Inflammatory macrophage treated with lipopolysaccharide for 4 hours (primary cell): ENCODE results near the gene OSGIN1.
"Not testable (repeated sequence)": the region's sequence is repeated elsewhere in the genome, so short reads cannot be mapped to it uniquely, and the experiment has no call there.

Experiments used
- DNase-seq: peaks from one replicate; pipeline ENCODE4 v3.0.0-alpha.2; 2020

The OSGIN1 gene

DNA sequence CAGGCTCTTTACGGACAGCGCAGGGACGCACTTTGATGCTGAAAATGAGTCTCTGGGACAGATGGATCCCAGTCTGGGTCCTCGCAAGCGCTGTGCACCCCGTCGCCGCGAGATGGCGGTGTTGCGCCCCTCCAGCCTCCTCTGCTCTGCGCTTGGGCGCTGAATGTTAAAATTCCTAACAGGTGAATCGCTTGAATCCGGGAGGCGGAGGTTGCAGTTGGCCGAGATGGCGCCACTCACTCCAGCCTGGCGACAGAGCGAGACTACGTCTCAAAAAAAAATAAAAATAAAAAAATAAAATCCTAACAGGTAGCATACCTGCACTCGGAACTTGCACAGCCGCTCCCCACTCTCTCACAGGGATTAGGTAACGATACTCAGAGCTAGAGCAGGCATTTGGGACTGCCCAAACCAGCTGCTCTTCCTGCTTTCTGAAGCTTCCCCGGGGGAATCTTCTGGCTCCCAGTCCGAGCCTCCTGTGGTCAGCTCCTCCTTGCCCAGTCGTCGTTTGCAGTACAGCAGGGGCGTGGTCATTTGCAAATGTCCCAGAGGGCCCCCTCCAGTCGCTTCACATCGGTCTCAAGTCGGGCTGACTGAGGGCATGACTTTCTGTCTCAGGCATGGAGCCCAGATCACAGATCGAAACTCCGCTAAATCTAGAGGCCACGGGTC, 26.2 kb upstream of the OSGIN1 start:
- peak; percentile 27 for DNase-seq

DNA sequence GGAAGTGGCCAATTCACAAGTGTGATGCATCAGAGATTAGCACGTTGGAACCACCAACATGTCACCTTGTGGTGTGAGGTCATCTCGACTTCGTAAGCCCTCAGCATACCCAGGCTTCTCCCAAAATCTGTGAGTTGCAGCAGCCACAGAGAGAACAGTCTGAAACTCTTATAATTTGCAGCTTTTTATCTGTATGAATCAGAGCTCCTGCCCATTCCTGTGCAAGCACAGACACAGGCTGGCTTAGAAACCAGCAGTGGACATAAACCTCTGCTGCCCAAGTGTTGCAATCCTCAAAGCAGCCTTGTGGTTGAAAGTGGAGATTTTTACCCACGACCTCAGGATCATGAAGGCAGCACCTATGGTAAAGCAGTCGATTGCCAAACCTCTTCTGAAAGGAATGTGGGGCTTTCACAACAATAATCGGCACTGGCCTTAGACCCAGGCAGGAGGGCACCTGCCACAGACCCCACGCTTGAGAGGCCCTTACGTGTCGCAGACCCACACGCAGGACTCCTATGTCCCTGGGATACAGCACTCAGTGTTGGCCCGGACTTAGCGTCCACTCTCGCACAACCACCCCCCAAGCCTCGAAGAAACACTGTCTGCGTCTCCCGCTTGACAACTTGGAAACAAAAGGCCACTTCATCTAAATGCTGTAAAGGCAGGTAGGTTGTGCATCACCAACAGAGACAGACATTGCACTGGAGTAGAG, 24.5 kb upstream of the OSGIN1 start:
- no peak for DNase-seq

DNA sequence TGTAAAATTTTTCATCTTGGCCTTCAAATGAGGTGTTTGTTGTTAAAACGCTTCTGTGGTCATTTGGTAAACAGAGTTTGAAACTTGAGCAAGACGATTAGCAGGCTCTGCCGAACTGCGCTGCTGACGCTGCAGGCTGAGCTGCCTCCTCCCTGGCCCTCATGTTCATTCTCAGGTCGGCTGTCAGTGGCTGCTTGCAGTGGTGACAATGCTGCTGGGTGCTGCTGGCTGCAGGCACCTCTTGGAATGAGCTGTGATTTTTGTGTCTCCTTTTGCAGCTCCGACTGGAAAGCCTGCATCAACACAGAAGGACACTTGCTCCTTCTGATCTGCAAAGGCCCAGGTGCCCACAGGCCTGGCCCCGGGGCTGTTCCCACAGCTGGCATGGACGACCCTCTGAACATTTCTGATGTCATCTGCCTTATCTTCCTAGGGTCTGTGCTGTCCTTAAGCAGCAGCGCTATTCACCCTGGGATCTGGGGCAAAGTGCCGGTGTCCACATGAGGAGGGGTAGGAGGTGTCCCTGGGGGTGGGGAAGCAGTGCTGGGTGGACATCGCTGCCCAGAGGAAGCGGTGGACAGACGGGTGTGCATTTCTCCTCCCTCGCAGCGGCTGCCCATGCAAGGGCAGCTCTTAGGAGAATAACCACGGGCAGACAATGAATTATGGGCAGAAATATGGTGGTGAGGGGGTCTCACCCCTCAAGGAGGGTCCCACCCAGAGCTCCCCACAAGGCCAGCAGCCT, 23.1 kb upstream of the OSGIN1 start:
- no peak for DNase-seq

DNA sequence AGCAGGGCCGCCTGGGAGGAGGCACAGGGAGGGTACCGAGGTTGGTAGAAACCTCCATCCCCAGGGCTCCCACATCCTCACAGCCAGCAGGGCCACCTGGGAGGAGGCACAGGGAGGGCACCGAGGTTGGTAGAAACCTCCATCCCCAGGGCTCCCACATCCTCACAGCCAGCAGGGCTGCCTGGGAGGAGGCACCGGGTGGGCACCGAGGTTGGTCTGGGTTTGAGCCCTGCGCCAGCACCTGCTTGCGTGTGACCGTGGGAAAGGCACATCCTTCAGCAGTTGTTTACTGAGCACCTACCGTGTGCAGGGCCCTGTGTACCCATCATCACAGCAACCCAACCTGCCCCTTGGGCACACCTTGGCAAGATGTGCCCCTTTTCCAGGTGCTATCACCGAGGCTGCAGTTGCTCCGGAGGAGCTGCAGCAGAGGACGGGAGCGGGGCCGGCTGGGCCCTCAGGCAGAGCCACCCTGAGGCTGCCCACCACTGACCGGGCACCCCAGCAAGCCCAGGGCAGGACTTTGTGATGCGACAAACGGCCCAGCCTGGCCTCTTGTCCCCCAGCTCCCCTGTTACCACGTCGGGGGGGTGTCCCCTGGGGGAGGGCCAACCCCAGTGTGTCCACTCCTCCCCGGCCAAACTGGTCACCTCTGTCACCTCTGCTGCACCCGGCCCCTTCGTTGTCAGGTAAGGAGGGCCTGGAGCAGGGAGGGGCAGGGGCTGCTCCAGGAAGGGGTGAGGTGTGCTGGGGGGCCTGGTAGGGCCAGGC, 22.1 kb upstream of the OSGIN1 start:
- no peak for DNase-seq

DNA sequence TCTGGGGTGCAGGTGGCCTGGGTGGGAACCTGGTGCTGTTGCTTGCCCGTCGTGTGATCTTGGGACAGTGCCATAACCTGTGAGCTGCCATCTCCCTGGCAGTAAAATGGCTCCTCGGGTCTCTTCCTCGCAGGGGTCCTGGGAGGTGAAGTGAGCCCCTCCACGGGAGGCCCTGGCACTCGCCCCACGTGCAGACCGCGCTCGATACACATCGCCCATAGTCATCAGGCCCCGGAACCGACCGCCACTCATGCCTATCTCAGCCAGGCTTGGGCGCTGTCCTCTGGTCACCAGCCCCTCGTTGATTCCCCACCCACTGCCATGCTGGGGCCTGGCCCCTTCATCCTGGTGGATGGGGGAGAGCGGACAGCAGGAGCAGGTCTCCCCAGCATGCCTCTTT, 21.5 kb upstream of the OSGIN1 start:
- no peak for DNase-seq

DNA sequence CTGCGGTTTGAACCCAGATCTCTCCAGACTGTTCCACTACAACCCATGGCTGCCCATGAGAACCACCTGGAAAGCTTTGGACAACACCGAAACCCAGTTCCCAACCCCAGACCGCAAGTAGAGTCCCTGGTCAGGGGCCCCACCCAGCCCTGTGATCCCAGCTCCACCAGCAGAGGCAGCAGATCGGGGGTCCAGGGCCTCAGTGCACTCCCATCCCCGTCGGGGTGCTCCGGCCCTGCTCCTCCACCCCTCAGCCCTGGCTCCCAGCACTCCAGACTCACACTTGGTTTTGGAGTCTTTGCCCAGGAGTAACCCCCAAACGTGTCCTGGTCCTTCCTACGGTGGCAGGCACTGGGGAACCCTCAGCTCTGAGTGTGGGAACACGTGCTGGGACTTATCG, 20.7 kb upstream of the OSGIN1 start:
- DNase-seq, result no peak

DNA sequence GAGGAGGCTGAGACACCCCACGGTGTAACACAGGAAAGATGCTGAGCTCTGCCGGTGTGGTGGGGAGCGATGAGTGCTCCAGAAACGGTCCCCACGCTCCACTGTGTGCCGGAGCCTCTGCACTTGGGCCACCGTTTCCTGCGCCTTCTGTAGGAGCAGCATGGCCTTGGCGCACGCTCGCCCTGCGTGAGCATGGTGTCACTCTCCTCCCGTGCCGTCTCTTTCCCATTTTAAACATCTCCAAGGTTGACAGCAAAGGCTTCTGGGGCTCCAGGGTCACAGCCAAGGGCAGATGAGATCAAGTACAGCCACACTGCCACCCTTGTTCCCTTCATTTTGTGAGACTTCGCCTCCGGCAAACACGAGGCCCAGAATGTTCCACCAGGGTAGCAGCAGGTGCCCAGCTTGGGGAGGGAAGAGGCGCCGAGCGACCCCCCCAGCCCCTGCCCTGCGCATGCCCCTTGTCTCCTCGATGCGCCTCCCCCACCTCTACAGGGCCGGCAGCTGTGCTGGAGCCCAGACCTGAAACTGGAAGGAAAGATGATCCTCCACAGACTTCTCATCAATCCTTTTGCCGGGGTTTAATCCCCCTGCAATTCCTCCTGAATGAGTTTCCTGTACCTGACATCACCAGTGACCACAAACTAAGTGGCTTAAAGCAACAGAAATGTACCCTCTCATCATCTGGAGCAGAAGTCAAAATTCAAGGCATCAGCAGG, 19.9 kb upstream of the OSGIN1 start:
- no peak for DNase-seq

DNA sequence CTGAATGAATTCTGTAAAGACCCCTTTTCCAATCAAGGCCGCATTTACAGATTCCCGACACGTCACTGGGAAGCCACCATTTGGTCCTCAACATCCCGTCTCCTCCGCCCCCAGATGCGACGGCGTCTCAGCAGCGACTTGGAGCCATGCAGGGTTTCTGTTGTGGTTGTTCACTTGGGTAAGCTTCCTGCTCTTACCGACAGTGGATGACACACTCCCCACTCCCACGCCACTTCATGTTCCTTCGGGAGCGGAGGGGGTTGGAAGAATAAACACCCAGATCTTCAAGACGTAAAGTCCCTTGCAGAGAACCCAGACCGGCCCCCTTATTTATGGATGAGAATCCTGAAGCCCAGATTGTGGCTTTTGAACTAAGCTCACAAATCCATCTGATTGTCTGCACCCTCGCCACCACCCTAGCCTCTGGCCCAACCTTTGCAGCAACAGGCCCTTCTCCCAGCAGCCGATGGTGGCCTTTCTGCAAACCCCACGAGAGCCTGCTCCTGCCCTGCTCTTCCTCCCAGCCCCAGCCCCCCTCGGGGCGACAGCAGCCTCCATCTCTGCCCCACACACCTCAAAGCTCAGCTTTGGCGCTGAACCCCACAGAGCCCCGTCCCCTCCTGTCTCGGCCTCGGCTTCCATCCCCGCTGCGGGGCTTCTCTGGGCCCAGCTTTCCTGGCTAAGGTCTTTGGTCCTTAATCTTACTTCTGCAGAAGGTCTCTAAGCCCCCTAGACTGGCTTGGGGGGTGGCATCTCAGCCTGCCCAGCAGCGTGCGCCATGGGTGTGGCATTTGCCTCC, 19.0 kb upstream of the OSGIN1 start:
- peak; percentile 25 for DNase-seq

DNA sequence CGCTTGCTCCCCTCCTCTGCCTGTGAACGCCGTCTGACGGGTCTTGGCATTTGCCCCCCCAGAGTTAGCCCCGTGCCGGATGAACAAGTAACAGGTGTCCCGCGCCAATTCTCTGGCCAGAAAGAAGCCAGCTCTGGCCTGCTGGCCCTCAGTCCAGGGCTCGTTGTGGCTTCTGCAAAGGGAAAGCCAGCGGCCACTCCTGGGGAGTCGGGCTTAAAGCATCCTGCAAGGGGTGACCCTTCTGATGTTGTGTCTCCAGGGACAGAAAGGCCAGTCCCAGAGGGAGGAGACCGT, 18.4 kb upstream of the OSGIN1 start:
- DNase-seq, result no peak

DNA sequence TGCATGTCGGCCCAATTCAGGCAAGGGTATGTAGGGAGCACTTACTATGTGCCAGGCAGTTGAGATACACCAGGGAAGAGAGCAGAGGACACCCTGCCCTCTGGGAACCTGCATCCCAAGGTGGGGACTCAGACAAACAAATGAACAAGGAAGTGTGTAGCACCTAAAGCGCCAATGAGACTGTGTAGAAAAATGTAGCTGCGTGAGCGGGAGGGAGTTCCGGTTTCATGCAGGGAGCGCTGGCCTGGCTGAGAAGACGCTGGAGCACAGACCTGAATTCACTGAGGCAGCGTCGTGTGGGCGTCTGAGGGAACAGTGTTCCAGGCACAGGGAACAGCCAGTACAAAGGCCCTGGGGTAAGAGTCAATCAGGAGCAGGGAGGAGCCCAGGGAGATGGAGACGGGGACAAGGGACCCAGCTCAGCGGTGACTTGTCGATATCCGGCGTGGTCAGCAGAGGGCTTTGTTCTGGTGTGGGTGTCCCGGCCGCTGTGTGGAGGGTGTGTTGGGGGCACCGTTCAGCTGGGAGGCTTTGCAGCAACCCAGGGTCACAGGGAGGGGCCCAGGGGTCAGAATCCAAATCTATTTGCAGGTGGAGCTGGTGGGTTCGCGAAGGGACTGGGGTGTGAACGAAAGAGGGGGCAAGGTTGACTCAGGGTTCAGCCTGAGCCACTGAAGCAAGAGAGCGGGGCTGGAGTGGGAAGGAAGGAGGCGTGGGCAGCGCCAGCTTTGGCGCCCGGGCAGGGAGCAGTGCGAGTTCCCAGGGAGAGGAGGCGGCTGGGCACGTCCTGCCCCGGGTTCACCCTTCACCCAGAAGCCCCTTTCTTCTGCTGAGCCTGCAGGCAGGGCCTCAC, 17.8 kb upstream of the OSGIN1 start:
- DNase-seq, result no peak

DNA sequence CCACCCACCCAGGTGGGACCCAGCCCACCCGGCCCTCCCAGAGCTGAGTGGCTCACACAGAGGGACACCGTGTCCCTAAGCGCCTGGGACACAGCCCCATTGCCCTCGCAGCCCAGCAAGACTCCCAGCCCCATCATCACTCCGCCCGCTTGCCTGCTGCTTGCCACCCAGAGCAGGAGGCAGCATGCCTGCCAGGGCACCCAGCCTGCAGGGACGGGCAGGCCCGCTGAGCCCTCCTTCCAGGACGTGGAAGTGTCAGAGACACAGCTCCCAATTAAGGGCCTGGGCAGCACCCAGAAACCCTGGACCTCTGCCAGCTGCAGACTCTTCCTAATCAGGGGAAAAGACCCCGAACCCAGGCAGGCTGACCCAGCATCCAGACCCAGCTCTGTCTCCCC, 17.2 kb upstream of the OSGIN1 start:
- DNase-seq, result no peak

DNA sequence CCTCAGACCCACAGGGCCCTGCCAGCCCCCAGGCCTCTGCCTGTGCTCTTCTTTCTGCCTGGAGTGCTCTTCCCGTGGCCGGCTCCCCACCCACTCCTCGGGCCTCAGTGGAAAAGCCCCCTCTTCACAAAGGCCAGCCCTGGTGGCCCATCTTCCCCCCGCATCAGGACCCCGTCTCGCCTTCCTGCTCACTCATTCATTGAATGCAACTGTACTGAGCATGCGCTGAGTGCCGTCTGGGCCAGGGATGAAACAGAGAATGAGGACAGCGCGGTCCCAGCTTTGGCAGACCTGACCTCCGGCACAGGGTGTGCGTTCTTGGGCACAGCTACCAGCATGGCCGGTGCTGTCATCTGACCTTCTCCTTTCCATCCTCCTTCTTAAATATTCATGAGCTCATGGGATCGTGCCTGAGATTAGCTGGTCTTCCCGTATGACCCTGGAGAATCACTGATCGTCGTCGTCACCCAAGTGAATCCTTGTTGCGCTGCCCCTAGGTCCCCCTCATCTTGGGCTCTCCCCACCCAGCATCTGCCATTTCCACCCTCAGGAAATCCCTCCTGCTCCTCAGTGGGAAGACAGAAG, 16.4 kb upstream of the OSGIN1 start:
- no peak for DNase-seq

DNA sequence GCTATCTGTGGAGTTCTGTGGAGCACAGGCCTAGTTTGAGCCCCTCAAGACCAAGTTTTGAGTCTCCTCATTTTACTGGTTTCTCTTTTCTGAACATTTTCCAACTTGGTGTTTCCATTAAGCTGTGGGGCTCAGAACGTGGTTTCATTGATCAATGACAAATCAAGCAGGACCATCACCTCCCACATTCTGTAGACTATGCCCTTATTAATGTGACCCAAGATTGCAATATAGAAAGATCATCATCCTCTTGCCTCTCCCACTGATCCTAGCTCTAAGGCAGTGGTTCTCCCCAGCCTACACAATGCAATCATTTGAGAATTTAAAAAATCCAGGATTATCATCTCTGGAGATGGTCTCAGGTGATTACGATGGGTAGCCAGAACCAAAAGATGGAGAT, 15.8 kb upstream of the OSGIN1 start:
- no peak for DNase-seq

DNA sequence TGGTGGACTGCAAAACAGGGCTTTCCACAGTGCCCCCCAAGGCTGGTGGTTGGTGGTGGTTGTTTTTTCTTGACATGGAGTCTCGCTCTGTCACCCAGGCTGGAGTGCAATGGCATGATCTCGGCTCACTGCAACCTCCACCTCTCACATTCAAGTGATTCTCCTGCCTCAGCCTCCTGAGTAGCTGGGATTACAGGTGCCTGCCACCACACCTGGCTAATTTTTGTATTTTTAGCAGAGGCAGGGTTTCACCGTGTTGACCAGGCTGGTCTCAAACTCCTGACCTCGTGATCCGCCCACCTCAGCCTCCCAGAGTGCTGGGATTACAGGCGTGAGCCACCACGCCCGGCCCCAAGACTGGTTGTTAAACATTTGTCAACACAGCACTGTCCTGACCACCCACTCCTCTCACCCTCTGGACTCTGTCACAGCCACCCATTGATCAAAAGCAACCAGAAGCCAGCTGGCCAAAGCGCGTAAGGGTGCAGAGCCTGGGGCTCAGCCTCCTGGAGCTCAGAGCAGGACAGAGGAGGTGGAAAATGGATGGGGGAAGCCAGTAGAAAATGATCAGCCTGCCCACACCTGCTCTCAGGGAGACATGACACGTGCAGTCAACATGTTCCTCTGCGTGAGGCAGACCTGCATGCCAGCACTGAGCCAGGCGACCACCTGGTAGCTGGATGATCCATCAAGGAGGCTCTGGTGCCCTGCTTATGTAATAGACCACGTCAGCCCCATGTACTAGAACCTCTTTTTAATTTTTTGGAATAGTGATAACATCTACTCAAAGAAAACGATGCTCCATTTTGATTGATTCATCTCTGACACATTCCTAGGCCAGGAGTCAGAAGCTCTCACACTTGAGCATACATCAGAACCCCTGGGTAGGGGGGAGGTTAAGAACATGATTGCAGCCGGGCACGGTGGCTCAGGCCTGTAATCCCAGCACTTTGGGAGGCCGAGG, 14.8 kb upstream of the OSGIN1 start:
- DNase-seq, result no peak

DNA sequence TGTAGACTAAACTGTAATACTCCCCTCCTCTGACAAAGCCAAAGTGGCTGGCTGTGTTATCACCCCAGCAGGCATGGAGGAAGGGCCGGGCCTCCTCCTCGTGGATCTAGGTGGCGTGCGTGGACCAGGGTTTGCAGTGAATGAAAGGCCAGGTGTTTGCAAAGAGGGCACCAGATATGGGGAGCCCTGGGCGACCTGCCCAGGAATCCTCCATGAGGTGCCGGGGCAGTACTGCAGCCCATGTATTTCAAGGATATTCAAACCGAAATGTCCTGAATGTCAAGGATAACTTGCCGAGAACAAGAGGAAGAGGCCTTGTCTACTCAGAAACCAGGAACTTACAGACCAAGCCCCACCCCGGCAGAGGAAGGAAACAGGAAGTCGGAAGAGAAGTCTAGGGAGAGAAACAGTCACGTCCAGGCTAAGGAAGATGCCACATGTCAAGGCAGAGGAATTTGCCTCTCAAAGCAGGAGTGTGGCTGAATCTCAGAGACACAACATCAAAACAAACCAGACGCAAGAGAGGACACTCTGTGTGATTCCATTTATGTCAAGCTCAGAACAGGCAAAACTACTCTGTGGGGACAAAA, 13.7 kb upstream of the OSGIN1 start:
- peak; percentile 73 for DNase-seq

DNA sequence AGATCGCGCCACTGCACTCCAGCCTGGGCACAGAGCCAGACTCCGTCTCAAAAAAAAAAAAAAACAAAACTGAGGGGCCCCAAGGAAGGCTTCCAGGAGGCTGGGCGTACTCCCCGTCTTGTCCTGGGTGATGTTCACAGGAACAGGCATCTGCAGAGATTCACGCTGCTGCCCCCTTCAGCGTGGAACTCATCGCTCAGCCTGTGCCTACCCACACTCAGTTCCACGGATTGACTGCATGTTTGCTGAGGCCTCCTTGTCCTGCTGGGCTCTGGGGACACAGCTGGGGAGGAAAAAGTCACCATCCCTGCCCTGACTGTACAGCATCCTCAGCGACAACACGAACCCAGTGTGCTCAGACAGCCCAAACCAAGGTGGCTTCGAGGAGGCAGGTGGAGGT, 12.9 kb upstream of the OSGIN1 start:
- no peak for DNase-seq

DNA sequence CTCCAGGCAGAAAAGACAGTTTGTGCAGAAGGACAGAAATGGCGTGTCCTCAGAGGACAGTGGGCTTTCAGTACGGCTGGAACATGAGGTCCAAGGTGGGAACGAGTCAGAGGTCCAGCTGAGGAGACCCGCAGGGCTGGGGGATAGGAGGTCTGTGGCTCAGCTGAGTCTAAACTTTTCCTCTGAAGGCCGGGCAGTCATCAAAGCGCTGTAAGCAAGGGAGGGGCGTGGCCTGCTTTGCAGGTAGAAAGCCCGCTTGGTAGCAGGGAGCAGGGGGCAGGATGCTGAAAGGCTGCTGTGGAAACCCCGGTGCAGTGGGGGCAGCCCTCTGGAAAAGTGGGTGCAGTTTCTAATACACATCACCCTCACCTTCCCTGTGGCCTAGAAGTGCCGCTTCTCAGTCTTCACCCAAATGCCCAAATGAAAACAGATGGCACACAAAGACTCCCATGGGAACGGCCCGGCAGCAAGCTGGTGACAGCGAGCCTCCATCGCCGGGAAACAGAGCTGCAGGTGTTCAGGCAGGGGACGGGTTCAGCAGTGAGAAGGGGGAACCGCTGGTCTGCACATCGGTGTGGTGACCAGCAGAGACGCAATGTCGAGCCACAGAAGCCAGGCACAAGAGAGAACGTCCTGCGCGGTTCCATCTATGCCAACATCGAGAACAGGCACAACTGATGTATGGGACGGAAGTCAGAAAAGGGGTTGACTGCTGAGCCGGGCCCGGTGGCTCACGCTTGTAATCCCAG, 12.2 kb upstream of the OSGIN1 start:
- no peak for DNase-seq

DNA sequence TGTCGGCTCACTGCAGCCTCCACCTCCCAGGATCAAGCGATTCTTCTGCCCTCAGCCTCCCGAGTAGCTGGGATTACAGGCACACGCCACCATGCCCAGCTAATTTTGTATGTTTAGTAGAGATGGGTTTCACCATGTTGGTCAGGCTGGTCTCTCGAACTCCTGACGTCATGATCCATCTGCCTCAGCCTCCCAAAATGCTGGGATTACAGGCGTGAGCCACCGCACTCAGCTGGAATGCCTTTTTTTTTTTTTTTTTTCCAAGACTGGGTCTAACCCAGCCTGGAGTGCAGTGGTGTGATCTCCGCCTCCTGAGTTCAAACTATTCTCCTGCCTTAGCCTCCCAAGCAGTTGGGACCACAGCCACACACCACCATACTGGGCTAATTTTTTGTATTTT, 11.5 kb upstream of the OSGIN1 start:
- DNase-seq, result not testable (repeated sequence)
